SK-N-SH (cell line): ENCODE data around the gene ADAMTS9. TPM values are rescaled to one million over a fixed set of nuclear protein-coding genes. Genes with fewer than 3 reads are reported as not detected.

Source experiments
- CTCF ChIA-PET: fragments of 300-600, 350-600 bp; formaldehyde crosslinking; extraction: SDS; loops from one replicate; lab custom pipeline; 2021; lab: Yijun Ruan, JAX
- POLR2A ChIA-PET: fragments of 350-600 bp; sonication (Branson Sonifier 250); formaldehyde crosslinking; extraction: SDS; loops from one replicate; lab custom pipeline; 2020; ENCODE audit warnings: antibody characterized with exemption, inconsistent platforms; lab: Yijun Ruan, JAX
- DNase-seq: peaks from one replicate; pipeline ENCODE4 v3.0.0; 2012
- H2AFZ ChIP-seq: fragments of 200-600 bp; sonication (generic); 2 replicates; pipeline ENCODE4 v1.8.1; 2016; ENCODE audit warnings: antibody characterized with exemption, mild to moderate bottlenecking, low read depth
- H3F3A ChIP-seq: fragments of 200-600 bp; sonication (generic); replicated peaks from 2 replicates; pipeline ENCODE3; 2016; ENCODE audit warnings: antibody characterized with exemption, mild to moderate bottlenecking; ENCODE audit not compliant: insufficient read depth
- H3K27ac ChIP-seq, 2 experiments: fragments of 200-500 bp in 1 of 2; fragments of 200-600 bp in 1 of 2; sonication (Bioruptor generic) in 1 of 2; sonication (generic), shearing (Covaris generic) in 1 of 2; 2 replicates each; pipeline versions ENCODE4 v1.5.1 to v1.6.1; 2014 to 2016; ENCODE audit warnings: low read depth in 2 of 2, inconsistent platforms in 1 of 2, low read length in 1 of 2, mild to moderate bottlenecking in 1 of 2, mixed read lengths in 1 of 2
- H3K27me3 ChIP-seq: fragments of 200-600 bp; sonication (generic), shearing (Covaris generic); 2 replicates; pipeline ENCODE4 v1.6.1; 2016; ENCODE audit warnings: mixed run types; ENCODE audit not compliant: insufficient read depth
- H3K36me3 ChIP-seq, 2 experiments: fragments of 200-500 bp in 1 of 2; fragments of 200-600 bp in 1 of 2; sonication (Bioruptor generic) in 1 of 2; sonication (generic) in 1 of 2; replicated peaks in 1 of 2; 2 replicates each; pipeline versions ENCODE3 to v1.5.1; 2014 to 2016; ENCODE audit warnings: low read length in 1 of 2, mild to moderate bottlenecking in 1 of 2; ENCODE audit not compliant: insufficient read depth in 2 of 2, control insufficient read depth in 1 of 2
- H3K4me1 ChIP-seq, 2 experiments: fragments of 200-500 bp in 1 of 2; fragments of 200-600 bp in 1 of 2; sonication (Bioruptor generic) in 1 of 2; sonication (generic), shearing (Covaris generic) in 1 of 2; 2 replicates each; pipeline versions ENCODE4 v1.5.1 to v1.6.1; 2014 to 2016; ENCODE audit warnings: low read depth in 1 of 2, low read length in 1 of 2, mixed run types in 1 of 2; ENCODE audit not compliant: insufficient read depth in 2 of 2, control insufficient read depth in 1 of 2
- H3K4me2 ChIP-seq: fragments of 200-600 bp; sonication (generic), shearing (Covaris generic); 2 replicates; pipeline ENCODE4 v1.6.1; 2017; ENCODE audit warnings: mixed run types
- H3K4me3 ChIP-seq, 2 experiments: fragments of 200-500 bp in 1 of 2; fragments of 200-600 bp in 1 of 2; sonication (Bioruptor generic) in 1 of 2; sonication (generic), shearing (Covaris generic) in 1 of 2; 2 replicates each; pipeline versions ENCODE4 v1.5.1 to v1.8.1; 2014 to 2016; ENCODE audit warnings: low read depth in 2 of 2, inconsistent platforms in 1 of 2, low read length in 1 of 2, mild to moderate bottlenecking in 1 of 2, mixed read lengths in 1 of 2, moderate library complexity in 1 of 2
- H3K79me2 ChIP-seq: fragments of 200-600 bp; sonication (generic); 2 replicates; pipeline ENCODE4 v1.8.1; 2017; ENCODE audit warnings: mild to moderate bottlenecking; ENCODE audit not compliant: insufficient read depth
- H3K9ac ChIP-seq: fragments of 200-600 bp; sonication (generic); 2 replicates; pipeline ENCODE4 v1.6.1; 2017; ENCODE audit warnings: mixed run types
- H3K9me2 ChIP-seq: fragments of 200-600 bp; sonication (generic); 2 replicates; pipeline ENCODE4 v1.6.1; 2017; ENCODE audit warnings: mixed run types
- H3K9me3 ChIP-seq: fragments of 200-600 bp; sonication (generic); 2 replicates; pipeline ENCODE4 v1.6.1; 2017; ENCODE audit warnings: mixed run types, mild to moderate bottlenecking, moderate library complexity
- H4K20me1 ChIP-seq: fragments of 200-600 bp; sonication (generic); 2 replicates; pipeline ENCODE4 v1.6.1; 2017; ENCODE audit warnings: mild to moderate bottlenecking, mixed run types; ENCODE audit not compliant: insufficient read depth
- CHD2 ChIP-seq: fragments of 150-350 bp; IDR thresholded peaks from 2 replicates; pipeline ENCODE4 v1.6.1; 2018; ENCODE audit warnings: low read length; ENCODE audit not compliant: partially characterized antibody
- EP300 ChIP-seq, 2 experiments: IDR thresholded peaks; 2 replicates each; pipeline versions ENCODE4 v1.4.0 to v1.6.1; 2012; ENCODE audit warnings: borderline replicate concordance in 1 of 2, low read depth in 1 of 2, low read length in 1 of 2
- EZH2phosphoT487 ChIP-seq: fragments of 200-600 bp; sonication (generic); IDR thresholded peaks from 2 replicates; pipeline ENCODE4 v1.6.1; 2017; ENCODE audit warnings: low read depth, mixed run types, mild to moderate bottlenecking, antibody characterized with exemption, moderate library complexity, borderline replicate concordance
- FOXM1 ChIP-seq: IDR thresholded peaks from 2 replicates; pipeline ENCODE4 v1.4.0; 2012; ENCODE audit warnings: low read depth, mild to moderate bottlenecking
- GATA2 ChIP-seq: sonication (generic); formaldehyde crosslinking; IDR thresholded peaks from 2 replicates; pipeline ENCODE4 v1.5.0; 2020; ENCODE audit warnings: mild to moderate bottlenecking, missing genetic modification reagents
- JUND ChIP-seq: IDR thresholded peaks from 2 replicates; pipeline ENCODE4 v1.4.0; 2012
- MEF2A ChIP-seq: IDR thresholded peaks from 2 replicates; pipeline ENCODE4 v1.4.0; 2012; ENCODE audit warnings: low read depth, borderline replicate concordance
- MXI1 ChIP-seq: IDR thresholded peaks from 2 replicates; pipeline ENCODE4 v1.6.1; 2012; ENCODE audit warnings: mild to moderate bottlenecking, low read depth, low read length, improper control_type of control experiment
- NFIC ChIP-seq: IDR thresholded peaks from 2 replicates; pipeline ENCODE4 v1.4.0; 2012; ENCODE audit warnings: borderline replicate concordance
- RCOR1 ChIP-seq: fragments of 150-350 bp; IDR thresholded peaks from 2 replicates; pipeline ENCODE4 v1.6.1; 2017; ENCODE audit warnings: antibody characterized with exemption, low read length
- RFX5 ChIP-seq: IDR thresholded peaks from 2 replicates; pipeline ENCODE4 v1.6.1; 2012; ENCODE audit warnings: mild to moderate bottlenecking, improper control_type of control experiment, low read length
- TCF12 ChIP-seq: IDR thresholded peaks from 2 replicates; pipeline ENCODE4 v1.4.0; 2012
- YY1 ChIP-seq: IDR thresholded peaks from 2 replicates; pipeline ENCODE4 v1.4.0; 2012; ENCODE audit warnings: low read depth, mild to moderate bottlenecking
- WGBS: methylation state at CpG from one replicate; pipeline ENCODE4 v1.1.6; 2017; ENCODE audit warnings: low lambda C conversion rate; 5-methylcytosine and 5-hydroxymethylcytosine counted together
- polyA plus RNA-seq, 3 experiments: library from polyadenylated mRNA; depleted of rRNA; stranded (reverse); fragments of >200 nt; gene quantifications; 2 replicates each; pipeline ENCODE4 v1.2.3, GENCODE V29; 2012
- TF ChIP-seq, protein P1 (sequence below): fragments of 150-350 bp; IDR thresholded peaks from 2 replicates; pipeline ENCODE4 v1.6.1; 2017; ENCODE audit warnings: antibody characterized with exemption, low read length, low read depth, borderline replicate concordance
- TF ChIP-seq, protein P2 (sequence below): IDR thresholded peaks from 2 replicates; pipeline ENCODE4 v1.4.0; 2012; ENCODE audit warnings: low read depth, borderline replicate concordance
- TF ChIP-seq, protein P3 (sequence below): fragments of 150-350 bp; IDR thresholded peaks from 2 replicates; pipeline ENCODE4 v1.6.1; 2016; ENCODE audit warnings: mild to moderate bottlenecking, low read depth, low read length

ADAMTS9 gene
- polyA plus RNA-seq, 1 of the 3 experiments (the other 2 are of a cell fraction) = 4.1 TPM

DNA sequence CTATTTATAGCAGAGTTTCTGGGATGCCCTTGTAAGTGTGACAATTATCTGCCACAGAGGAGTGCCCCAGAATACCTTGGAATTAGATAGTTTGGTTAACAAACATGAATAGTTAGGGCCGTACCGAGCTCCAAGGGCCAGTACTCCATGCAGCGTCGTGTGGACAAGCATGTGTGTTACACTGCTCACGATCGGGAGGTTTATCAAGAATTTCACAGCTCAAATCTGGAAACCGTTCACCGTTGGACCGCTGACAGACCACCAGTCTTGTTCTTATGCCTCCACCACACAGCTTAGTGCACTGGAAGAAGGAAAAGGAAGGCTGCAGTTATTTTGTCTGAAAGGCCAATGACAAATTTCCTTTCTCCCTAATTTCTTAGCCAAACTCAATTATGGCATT lies 93.7 kb downstream of the ADAMTS9 start (continued):
- TF ChIP-seq, protein P1, sequence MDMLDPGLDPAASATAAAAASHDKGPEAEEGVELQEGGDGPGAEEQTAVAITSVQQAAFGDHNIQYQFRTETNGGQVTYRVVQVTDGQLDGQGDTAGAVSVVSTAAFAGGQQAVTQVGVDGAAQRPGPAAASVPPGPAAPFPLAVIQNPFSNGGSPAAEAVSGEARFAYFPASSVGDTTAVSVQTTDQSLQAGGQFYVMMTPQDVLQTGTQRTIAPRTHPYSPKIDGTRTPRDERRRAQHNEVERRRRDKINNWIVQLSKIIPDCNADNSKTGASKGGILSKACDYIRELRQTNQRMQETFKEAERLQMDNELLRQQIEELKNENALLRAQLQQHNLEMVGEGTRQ = no peak
- TF ChIP-seq EP300 (IDR thresholded peaks at IDR 0.05; ENCODE audit: borderline replicate concordance in 1 of 2, low read depth in 1 of 2, low read length in 1 of 2) (no peak), MXI1 (no peak)
- TF ChIP-seq, all 33 proteins: peak for 0

DNA sequence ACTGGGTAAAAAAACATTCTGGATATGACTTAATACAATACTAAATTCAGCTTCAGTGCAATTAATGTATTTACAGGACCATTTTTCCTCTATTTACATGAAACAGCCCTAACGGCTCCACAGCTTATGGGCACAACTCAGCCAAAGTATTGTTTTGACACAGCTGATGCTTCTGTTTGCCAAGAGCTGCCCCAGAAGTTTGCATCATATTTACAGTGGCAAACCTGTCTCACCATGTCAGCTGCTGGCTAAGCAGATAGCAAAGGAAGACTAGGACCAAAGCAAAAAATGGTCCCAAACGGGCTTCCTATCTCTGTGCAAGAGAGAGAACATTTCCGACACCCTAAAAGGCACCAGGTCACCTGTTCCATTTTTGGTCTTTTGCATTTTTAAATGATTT lies 94.5 kb downstream of the ADAMTS9 start:
- Histone ChIP-seq H3K4me1 (peaks cover 0 to 11% of the 10 kb centered on the region in 2 experiments; a peak in 2 of 4 replicates), H3K27ac (no peak overlapping the region), H3K4me2 (no peak overlapping the region), H3K9me2 (no peaks in the 10 kb centered on the region), H3K9me3 (no peaks in the 10 kb centered on the region), H4K20me1 (no peaks in the 10 kb centered on the region), H3K27me3 (no peaks in the 10 kb centered on the region), H3K79me2 (no peaks in the 10 kb centered on the region), H3K36me3 (peaks cover 7 to 74% of the 10 kb centered on the region in 2 experiments), H3K4me3 (no peak overlapping the region), H3F3A (peaks cover 3% of the 10 kb centered on the region), H3K9ac (no peak overlapping the region), H2AFZ (no peak overlapping the region)
- CTCF ChIA-PET = interaction anchor here (1.1 to 1.8 kb wide), 2 partner anchors 13 to 17 kb away, joined by 3 to 4 read pairs; no protein-coding TSS in a partner anchor
- 86% methylated on average over 3 of the region's 3 CpGs for WGBS
- no peak for DNase-seq
- POLR2A ChIA-PET = no interaction called here
- TF ChIP-seq GATA2 (CRISPR knock-in tag) = no peak
- no peak for TF ChIP-seq CHD2
- no peak for TF ChIP-seq EZH2phosphoT487
- no peak for TF ChIP-seq RCOR1
- no peak for TF ChIP-seq NFIC
- no peak for TF ChIP-seq JUND
- no peak for TF ChIP-seq YY1
- TF ChIP-seq MXI1 = no peak
- no peak for TF ChIP-seq MEF2A
- no peak for TF ChIP-seq FOXM1
- TF ChIP-seq, protein P2, sequence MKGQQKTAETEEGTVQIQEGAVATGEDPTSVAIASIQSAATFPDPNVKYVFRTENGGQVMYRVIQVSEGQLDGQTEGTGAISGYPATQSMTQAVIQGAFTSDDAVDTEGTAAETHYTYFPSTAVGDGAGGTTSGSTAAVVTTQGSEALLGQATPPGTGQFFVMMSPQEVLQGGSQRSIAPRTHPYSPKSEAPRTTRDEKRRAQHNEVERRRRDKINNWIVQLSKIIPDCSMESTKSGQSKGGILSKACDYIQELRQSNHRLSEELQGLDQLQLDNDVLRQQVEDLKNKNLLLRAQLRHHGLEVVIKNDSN = no peak
- TF ChIP-seq RFX5 = no peak
- TF ChIP-seq, protein P3, sequence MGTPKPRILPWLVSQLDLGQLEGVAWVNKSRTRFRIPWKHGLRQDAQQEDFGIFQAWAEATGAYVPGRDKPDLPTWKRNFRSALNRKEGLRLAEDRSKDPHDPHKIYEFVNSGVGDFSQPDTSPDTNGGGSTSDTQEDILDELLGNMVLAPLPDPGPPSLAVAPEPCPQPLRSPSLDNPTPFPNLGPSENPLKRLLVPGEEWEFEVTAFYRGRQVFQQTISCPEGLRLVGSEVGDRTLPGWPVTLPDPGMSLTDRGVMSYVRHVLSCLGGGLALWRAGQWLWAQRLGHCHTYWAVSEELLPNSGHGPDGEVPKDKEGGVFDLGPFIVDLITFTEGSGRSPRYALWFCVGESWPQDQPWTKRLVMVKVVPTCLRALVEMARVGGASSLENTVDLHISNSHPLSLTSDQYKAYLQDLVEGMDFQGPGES = no peak
- no peak for TF ChIP-seq TCF12
- TF ChIP-seq, protein P1 = no peak
